GM12878 (cell line): Measurements from ENCODE around the gene STOML2.

Experiments
- ESRRA ChIP-seq: IDR thresholded peaks from 2 replicates; pipeline ENCODE4 v1.6.1; 2012; ENCODE audit warnings: mild to moderate bottlenecking, low read length, improper control_type of control experiment
- EZH2 ChIP-seq: IDR thresholded peaks from 2 replicates; pipeline ENCODE4 v1.6.1; 2012; ENCODE audit warnings: low read depth, mild to moderate bottlenecking, control low read depth, inconsistent platforms, low read length, borderline replicate concordance; ENCODE audit not compliant: control insufficient read depth
- GABPA ChIP-seq: IDR thresholded peaks from 2 replicates; pipeline ENCODE4 v1.6.1; 2014; ENCODE audit warnings: antibody characterized with exemption, low read depth, mild to moderate bottlenecking, inconsistent platforms
- NFIC ChIP-seq: IDR thresholded peaks from 2 replicates; pipeline ENCODE4 v1.6.1; 2012; ENCODE audit warnings: low read depth, mild to moderate bottlenecking, inconsistent platforms, low read length, moderate library complexity
- SIN3A ChIP-seq: IDR thresholded peaks from 2 replicates; pipeline ENCODE4 v1.6.1; 2012; ENCODE audit warnings: low read depth, low read length, improper control_type of control experiment
- STAT3 ChIP-seq: IDR thresholded peaks from 2 replicates; pipeline ENCODE4 v1.6.1; 2011; ENCODE audit warnings: low read depth, low read length, improper control_type of control experiment
- SUZ12 ChIP-seq: fragments of 200-600 bp; sonication (generic); IDR thresholded peaks from one replicate; pipeline ENCODE4 v1.6.1; 2018; ENCODE audit warnings: antibody characterized with exemption, mild to moderate bottlenecking; ENCODE audit not compliant: unreplicated experiment
- ZZZ3 ChIP-seq: IDR thresholded peaks from 2 replicates; pipeline ENCODE4 v1.6.1; 2011; ENCODE audit warnings: low read depth; ENCODE audit not compliant: control insufficient read depth, insufficient read length
- TF ChIP-seq, protein P1 (sequence below), 3 experiments: IDR thresholded peaks in 2 of 3; conservative IDR thresholded peaks in 1 of 3; 2 replicates each; pipeline ENCODE4 v1.5.1; 2011; ENCODE audit warnings: low read depth in 3 of 3, low read length in 3 of 3, mild to moderate bottlenecking in 3 of 3, control low read depth in 2 of 3, moderate library complexity in 2 of 3, inconsistent platforms in 1 of 3, mixed read lengths in 1 of 3; ENCODE audit not compliant: control insufficient read depth in 2 of 3, insufficient read depth in 1 of 3; ENCODE audit errors: extremely low read depth in 1 of 3
- TF ChIP-seq, protein P2 (sequence below): IDR thresholded peaks from 2 replicates; pipeline ENCODE4 v1.6.1; 2012; ENCODE audit warnings: mild to moderate bottlenecking, low read depth, low read length
- TF ChIP-seq, protein P3 (sequence below): fragments of 450-650 bp; formaldehyde crosslinking; IDR thresholded peaks from 2 replicates; pipeline ENCODE4 v1.4.0; 2020; ENCODE audit warnings: mild to moderate bottlenecking, moderate library complexity
- TF ChIP-seq, protein P4 (sequence below): fragments of 450-650 bp; IDR thresholded peaks from 2 replicates; pipeline ENCODE4 v1.6.1; 2017; ENCODE audit warnings: mild to moderate bottlenecking

DNA sequence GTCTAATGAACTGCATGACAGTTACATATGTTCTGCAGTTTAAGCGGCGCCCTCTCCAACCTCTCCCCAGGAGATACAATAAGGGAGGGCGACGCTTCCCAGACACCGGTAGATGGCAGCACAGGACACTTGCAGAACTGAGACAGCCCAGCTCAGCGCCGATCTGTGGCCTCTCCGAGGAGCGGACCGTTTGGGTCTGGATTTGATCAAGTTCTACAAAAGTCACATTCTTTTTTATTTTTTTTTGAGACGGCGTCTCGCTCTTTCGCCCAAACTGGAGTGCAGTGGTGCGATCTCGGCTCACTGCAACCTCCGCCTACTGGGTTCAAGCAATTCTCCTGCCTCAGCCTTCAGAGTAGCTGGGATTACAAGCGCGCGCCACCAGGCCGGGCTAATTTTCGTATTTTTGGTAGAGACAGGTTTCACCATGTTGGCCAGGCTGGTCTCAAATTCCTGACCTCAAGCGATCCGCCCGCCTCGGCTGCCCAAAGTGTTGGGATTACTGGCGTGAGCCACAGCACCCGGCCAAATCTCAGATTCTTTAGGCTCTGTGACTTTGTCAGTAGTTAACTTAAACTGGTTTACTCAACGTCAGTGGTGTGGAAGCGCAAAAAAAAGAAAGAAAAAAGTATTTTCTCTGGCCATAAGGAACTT lies 14.1 kb upstream of the STOML2 start:
- no peak for TF ChIP-seq ESRRA
- TF ChIP-seq, protein P1, sequence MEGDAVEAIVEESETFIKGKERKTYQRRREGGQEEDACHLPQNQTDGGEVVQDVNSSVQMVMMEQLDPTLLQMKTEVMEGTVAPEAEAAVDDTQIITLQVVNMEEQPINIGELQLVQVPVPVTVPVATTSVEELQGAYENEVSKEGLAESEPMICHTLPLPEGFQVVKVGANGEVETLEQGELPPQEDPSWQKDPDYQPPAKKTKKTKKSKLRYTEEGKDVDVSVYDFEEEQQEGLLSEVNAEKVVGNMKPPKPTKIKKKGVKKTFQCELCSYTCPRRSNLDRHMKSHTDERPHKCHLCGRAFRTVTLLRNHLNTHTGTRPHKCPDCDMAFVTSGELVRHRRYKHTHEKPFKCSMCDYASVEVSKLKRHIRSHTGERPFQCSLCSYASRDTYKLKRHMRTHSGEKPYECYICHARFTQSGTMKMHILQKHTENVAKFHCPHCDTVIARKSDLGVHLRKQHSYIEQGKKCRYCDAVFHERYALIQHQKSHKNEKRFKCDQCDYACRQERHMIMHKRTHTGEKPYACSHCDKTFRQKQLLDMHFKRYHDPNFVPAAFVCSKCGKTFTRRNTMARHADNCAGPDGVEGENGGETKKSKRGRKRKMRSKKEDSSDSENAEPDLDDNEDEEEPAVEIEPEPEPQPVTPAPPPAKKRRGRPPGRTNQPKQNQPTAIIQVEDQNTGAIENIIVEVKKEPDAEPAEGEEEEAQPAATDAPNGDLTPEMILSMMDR (IDR thresholded peaks at IDR 0.05 in 2 of 3, conservative IDR thresholded peaks at IDR 0.05 in 1 of 3; ENCODE audit: control insufficient read depth in 2 of 3, extremely low read depth in 1 of 3, insufficient read depth in 1 of 3, low read depth in 3 of 3, low read length in 3 of 3), result peak; percentile 93 to 98 (median 95); a peak in 5 of 6 replicates
- TF ChIP-seq, protein P2, sequence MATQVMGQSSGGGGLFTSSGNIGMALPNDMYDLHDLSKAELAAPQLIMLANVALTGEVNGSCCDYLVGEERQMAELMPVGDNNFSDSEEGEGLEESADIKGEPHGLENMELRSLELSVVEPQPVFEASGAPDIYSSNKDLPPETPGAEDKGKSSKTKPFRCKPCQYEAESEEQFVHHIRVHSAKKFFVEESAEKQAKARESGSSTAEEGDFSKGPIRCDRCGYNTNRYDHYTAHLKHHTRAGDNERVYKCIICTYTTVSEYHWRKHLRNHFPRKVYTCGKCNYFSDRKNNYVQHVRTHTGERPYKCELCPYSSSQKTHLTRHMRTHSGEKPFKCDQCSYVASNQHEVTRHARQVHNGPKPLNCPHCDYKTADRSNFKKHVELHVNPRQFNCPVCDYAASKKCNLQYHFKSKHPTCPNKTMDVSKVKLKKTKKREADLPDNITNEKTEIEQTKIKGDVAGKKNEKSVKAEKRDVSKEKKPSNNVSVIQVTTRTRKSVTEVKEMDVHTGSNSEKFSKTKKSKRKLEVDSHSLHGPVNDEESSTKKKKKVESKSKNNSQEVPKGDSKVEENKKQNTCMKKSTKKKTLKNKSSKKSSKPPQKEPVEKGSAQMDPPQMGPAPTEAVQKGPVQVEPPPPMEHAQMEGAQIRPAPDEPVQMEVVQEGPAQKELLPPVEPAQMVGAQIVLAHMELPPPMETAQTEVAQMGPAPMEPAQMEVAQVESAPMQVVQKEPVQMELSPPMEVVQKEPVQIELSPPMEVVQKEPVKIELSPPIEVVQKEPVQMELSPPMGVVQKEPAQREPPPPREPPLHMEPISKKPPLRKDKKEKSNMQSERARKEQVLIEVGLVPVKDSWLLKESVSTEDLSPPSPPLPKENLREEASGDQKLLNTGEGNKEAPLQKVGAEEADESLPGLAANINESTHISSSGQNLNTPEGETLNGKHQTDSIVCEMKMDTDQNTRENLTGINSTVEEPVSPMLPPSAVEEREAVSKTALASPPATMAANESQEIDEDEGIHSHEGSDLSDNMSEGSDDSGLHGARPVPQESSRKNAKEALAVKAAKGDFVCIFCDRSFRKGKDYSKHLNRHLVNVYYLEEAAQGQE, result no peak
- TF ChIP-seq STAT3, result no peak
- no peak for TF ChIP-seq EZH2
- TF ChIP-seq, protein P3, sequence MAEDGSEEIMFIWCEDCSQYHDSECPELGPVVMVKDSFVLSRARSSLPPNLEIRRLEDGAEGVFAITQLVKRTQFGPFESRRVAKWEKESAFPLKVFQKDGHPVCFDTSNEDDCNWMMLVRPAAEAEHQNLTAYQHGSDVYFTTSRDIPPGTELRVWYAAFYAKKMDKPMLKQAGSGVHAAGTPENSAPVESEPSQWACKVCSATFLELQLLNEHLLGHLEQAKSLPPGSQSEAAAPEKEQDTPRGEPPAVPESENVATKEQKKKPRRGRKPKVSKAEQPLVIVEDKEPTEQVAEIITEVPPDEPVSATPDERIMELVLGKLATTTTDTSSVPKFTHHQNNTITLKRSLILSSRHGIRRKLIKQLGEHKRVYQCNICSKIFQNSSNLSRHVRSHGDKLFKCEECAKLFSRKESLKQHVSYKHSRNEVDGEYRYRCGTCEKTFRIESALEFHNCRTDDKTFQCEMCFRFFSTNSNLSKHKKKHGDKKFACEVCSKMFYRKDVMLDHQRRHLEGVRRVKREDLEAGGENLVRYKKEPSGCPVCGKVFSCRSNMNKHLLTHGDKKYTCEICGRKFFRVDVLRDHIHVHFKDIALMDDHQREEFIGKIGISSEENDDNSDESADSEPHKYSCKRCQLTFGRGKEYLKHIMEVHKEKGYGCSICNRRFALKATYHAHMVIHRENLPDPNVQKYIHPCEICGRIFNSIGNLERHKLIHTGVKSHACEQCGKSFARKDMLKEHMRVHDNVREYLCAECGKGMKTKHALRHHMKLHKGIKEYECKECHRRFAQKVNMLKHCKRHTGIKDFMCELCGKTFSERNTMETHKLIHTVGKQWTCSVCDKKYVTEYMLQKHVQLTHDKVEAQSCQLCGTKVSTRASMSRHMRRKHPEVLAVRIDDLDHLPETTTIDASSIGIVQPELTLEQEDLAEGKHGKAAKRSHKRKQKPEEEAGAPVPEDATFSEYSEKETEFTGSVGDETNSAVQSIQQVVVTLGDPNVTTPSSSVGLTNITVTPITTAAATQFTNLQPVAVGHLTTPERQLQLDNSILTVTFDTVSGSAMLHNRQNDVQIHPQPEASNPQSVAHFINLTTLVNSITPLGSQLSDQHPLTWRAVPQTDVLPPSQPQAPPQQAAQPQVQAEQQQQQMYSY (CRISPR knock-in tag), result no peak
- no peak for TF ChIP-seq SIN3A
- TF ChIP-seq, protein P4, sequence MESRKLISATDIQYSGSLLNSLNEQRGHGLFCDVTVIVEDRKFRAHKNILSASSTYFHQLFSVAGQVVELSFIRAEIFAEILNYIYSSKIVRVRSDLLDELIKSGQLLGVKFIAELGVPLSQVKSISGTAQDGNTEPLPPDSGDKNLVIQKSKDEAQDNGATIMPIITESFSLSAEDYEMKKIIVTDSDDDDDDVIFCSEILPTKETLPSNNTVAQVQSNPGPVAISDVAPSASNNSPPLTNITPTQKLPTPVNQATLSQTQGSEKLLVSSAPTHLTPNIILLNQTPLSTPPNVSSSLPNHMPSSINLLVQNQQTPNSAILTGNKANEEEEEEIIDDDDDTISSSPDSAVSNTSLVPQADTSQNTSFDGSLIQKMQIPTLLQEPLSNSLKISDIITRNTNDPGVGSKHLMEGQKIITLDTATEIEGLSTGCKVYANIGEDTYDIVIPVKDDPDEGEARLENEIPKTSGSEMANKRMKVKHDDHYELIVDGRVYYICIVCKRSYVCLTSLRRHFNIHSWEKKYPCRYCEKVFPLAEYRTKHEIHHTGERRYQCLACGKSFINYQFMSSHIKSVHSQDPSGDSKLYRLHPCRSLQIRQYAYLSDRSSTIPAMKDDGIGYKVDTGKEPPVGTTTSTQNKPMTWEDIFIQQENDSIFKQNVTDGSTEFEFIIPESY, result no peak
- no peak for TF ChIP-seq SUZ12
- no peak for TF ChIP-seq GABPA
- no peak for TF ChIP-seq ZZZ3
- TF ChIP-seq NFIC, result no peak
